ENCODE data around the gene TMEM82.

Gene TMEM82

GRCh38 chr1:15733218-15733725 lies 9.0 kb upstream of the TMEM82 start:
- no peak overlapping the region for H3K4me3 ChIP-seq (ENCODE audit: severe bottlenecking)
- H3K27ac ChIP-seq (ENCODE audit: poor library complexity, severe bottlenecking), result no peak overlapping the region
- ATAC-seq (ENCODE audit: low read depth), result no peak
- no peaks in the 10 kb centered on the region for H3K27me3 ChIP-seq (ENCODE audit: insufficient read depth, poor library complexity, severe bottlenecking)
- H3K36me3 ChIP-seq (ENCODE audit: low read depth), result peaks cover 30% of the 10 kb centered on the region
- no peaks in the 10 kb centered on the region for H3K9me3 ChIP-seq (ENCODE audit: severe bottlenecking)
- TF ChIP-seq CTCF (IDR thresholded peaks at IDR 0.05; ENCODE audit: poor library complexity, severe bottlenecking), result no peak
- peak; percentile 50 for DNase-seq (ENCODE audit: low spot score)
- H3K4me1 ChIP-seq (ENCODE audit: insufficient read depth, poor library complexity, severe bottlenecking), result no peaks in the 10 kb centered on the region

GRCh38 chr1:15733726-15734226 lies 8.5 kb upstream of the TMEM82 start:
- ATAC-seq (ENCODE audit: low read depth) (no peak), DNase-seq (ENCODE audit: low spot score) (peak; percentile 59)
- Histone ChIP-seq H3K27me3 (ENCODE audit: insufficient read depth, poor library complexity, severe bottlenecking) (no peaks in the 10 kb centered on the region), H3K36me3 (ENCODE audit: low read depth) (peaks cover 30% of the 10 kb centered on the region), H3K4me1 (ENCODE audit: insufficient read depth, poor library complexity, severe bottlenecking) (no peaks in the 10 kb centered on the region), H3K4me3 (ENCODE audit: severe bottlenecking) (no peak overlapping the region), H3K9me3 (ENCODE audit: severe bottlenecking) (no peaks in the 10 kb centered on the region), H3K27ac (ENCODE audit: poor library complexity, severe bottlenecking) (no peak overlapping the region)
- no peak for TF ChIP-seq CTCF (IDR thresholded peaks at IDR 0.05; ENCODE audit: poor library complexity, severe bottlenecking)

- TF ChIP-seq CTCF (IDR thresholded peaks at IDR 0.05; ENCODE audit: poor library complexity, severe bottlenecking), result no peak
- Histone ChIP-seq H3K9me3 (ENCODE audit: severe bottlenecking) (no peaks in the 10 kb centered on the region), H3K4me3 (ENCODE audit: severe bottlenecking) (no peak overlapping the region), H3K27me3 (ENCODE audit: insufficient read depth, poor library complexity, severe bottlenecking) (no peaks in the 10 kb centered on the region), H3K27ac (ENCODE audit: poor library complexity, severe bottlenecking) (no peak overlapping the region), H3K4me1 (ENCODE audit: insufficient read depth, poor library complexity, severe bottlenecking) (no peaks in the 10 kb centered on the region), H3K36me3 (ENCODE audit: low read depth) (peaks cover 29% of the 10 kb centered on the region)
- DNase-seq (ENCODE audit: low spot score) (no peak), ATAC-seq (ENCODE audit: low read depth) (no peak)
These were observed 8.0 kb upstream of the TMEM82 start for GRCh38 chr1:15734296-15734695.

- ATAC-seq (ENCODE audit: low read depth), result no peak
- Histone ChIP-seq H3K9me3 (ENCODE audit: severe bottlenecking) (no peaks in the 10 kb centered on the region), H3K4me3 (ENCODE audit: severe bottlenecking) (no peak overlapping the region), H3K4me1 (ENCODE audit: insufficient read depth, poor library complexity, severe bottlenecking) (no peaks in the 10 kb centered on the region), H3K36me3 (ENCODE audit: low read depth) (peaks cover 24% of the 10 kb centered on the region), H3K27ac (ENCODE audit: poor library complexity, severe bottlenecking) (no peak overlapping the region), H3K27me3 (ENCODE audit: insufficient read depth, poor library complexity, severe bottlenecking) (no peaks in the 10 kb centered on the region)
- TF ChIP-seq CTCF (IDR thresholded peaks at IDR 0.05; ENCODE audit: poor library complexity, severe bottlenecking), result no peak
- DNase-seq (ENCODE audit: low spot score), result peak; percentile 60
These were observed 7.4 kb upstream of the TMEM82 start for GRCh38 chr1:15734901-15735300.

- no peak for TF ChIP-seq CTCF (IDR thresholded peaks at IDR 0.05; ENCODE audit: poor library complexity, severe bottlenecking)
- Histone ChIP-seq H3K4me3 (ENCODE audit: severe bottlenecking) (no peak overlapping the region), H3K27ac (ENCODE audit: poor library complexity, severe bottlenecking) (no peak overlapping the region), H3K36me3 (ENCODE audit: low read depth) (peaks cover 19% of the 10 kb centered on the region), H3K27me3 (ENCODE audit: insufficient read depth, poor library complexity, severe bottlenecking) (no peaks in the 10 kb centered on the region), H3K9me3 (ENCODE audit: severe bottlenecking) (no peaks in the 10 kb centered on the region), H3K4me1 (ENCODE audit: insufficient read depth, poor library complexity, severe bottlenecking) (no peaks in the 10 kb centered on the region)
- DNase-seq (ENCODE audit: low spot score), result peak; percentile 47
- peak; percentile 7; the same call in 1 of the 3 replicates for ATAC-seq (ENCODE audit: low read depth)
These were observed 6.8 kb upstream of the TMEM82 start for GRCh38 chr1:15735304-15736037.
